ENCODE measurements around the gene PLEKHA8. TPM values are rescaled to one million over a fixed set of nuclear protein-coding genes. Genes with fewer than 3 reads are reported as not detected.
A peak's percentile ranks its signal among the peaks of the same experiment; 100 is the strongest.

The PLEKHA8 gene
- total RNA-seq, 1 donor from 2014 or later = 62.7 TPM

DNA sequence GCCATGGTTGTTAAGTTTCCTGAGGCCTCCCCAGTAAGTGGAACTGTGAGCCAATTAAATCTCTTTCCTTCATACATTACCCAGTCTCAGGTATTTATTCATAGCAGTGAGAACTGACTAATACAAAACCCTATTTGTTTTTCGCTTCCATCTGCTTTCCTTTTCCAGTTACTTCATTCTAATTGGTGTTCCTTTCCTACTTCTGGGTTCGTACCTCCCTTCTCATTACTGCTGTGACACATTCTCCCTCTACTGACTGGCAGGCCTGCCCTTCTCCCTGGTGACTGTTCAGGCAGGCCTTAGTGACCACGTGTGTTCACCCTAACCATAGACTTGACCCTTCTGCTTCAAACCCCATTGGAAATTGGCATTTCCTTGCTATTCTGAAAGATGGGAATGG, 144.2 kb downstream of the PLEKHA8 start:
- Histone ChIP-seq H3K9me3 (ENCODE audit: low read depth) (no peaks in the 10 kb centered on the region), H2AFZ (replicated peaks) (no peak overlapping the region), H4K20me1 (ENCODE audit: low read depth) (no peaks in the 10 kb centered on the region), H3K4me3 (no peak overlapping the region), H3K27me3 (no peaks in the 10 kb centered on the region), H3K4me2 (no peak overlapping the region), H3K9ac (no peak overlapping the region), H3F3A (ENCODE audit: low read depth) (peaks cover 15% of the 10 kb centered on the region), H3K27ac (no peak overlapping the region), H3K79me2 (ENCODE audit: low read depth) (no peaks in the 10 kb centered on the region), H3K4me1 (peaks cover 20% of the 10 kb centered on the region), H3K36me3 (no peaks in the 10 kb centered on the region)
- H3K36me3 Mint-ChIP-seq = peaks cover 2% of the 10 kb centered on the region
- H3K9me3 Mint-ChIP-seq = no peaks in the 10 kb centered on the region
- H3K4me3 Mint-ChIP-seq = no peak overlapping the region
- peaks cover 8% of the 10 kb centered on the region for H3K27me3 Mint-ChIP-seq (ENCODE audit: insufficient read depth, low read depth)
- no peak for DNase-seq (ENCODE audit: low spot score)
- TF ChIP-seq EZH2 (IDR thresholded peaks at IDR 0.05) = no peak
- TF ChIP-seq, protein P1, sequence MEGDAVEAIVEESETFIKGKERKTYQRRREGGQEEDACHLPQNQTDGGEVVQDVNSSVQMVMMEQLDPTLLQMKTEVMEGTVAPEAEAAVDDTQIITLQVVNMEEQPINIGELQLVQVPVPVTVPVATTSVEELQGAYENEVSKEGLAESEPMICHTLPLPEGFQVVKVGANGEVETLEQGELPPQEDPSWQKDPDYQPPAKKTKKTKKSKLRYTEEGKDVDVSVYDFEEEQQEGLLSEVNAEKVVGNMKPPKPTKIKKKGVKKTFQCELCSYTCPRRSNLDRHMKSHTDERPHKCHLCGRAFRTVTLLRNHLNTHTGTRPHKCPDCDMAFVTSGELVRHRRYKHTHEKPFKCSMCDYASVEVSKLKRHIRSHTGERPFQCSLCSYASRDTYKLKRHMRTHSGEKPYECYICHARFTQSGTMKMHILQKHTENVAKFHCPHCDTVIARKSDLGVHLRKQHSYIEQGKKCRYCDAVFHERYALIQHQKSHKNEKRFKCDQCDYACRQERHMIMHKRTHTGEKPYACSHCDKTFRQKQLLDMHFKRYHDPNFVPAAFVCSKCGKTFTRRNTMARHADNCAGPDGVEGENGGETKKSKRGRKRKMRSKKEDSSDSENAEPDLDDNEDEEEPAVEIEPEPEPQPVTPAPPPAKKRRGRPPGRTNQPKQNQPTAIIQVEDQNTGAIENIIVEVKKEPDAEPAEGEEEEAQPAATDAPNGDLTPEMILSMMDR (IDR thresholded peaks at IDR 0.05) = no peak
- TF ChIP-seq EZH2phosphoT487 (IDR thresholded peaks at IDR 0.05) = no peak
- no peak overlapping the region for H3K27ac Mint-ChIP-seq
- H3K4me1 Mint-ChIP-seq = peaks cover 61% of the 10 kb centered on the region

DNA sequence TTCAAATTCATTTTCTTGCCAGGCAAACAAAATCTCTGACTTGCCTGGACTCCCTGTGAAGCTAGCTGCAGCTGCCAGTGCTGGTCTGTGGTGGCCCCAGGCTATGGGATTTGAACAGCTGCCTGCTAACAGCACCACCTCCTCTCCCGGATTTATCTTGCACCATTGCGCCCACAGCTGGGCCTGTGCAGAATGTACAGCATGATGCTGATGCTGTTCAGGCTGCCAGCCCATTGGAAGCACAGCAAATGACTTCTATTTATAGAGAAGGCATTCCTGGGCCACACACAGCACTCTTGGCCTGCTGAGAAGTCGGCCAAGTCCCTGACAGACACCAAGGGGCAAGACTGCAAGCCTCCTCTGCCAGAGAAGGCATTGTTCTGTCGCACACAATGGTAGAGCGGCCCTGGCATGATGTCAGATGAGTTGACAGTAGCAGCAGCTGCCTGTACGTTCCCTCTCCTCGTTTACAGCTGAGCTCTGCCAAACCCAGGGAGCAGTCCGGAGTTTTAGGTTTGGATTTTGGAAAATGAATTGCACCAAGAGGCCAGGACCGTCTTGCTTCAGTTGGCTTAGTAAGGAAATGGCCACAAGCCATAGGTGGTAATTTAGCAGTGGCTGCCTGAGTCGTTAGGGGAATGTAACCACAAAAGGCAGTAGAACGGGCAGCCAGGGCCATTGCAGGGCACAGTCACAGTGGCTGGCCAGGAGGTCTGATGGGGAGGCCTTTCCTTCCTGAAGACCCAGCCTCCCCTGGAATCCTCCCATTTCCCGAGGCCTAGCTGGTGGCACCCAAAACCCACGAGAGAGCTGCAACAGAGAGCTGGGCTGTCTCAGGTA, 145.1 kb downstream of the PLEKHA8 start:
- H3K9ac ChIP-seq = no peak overlapping the region
- TF ChIP-seq EZH2phosphoT487 (IDR thresholded peaks at IDR 0.05) (no peak), EZH2 (IDR thresholded peaks at IDR 0.05) (no peak)
- TF ChIP-seq, protein P1 (IDR thresholded peaks at IDR 0.05) = peak; percentile 42
- H3K27ac ChIP-seq = no peak overlapping the region
- no peak overlapping the region for H3K4me3 ChIP-seq
- Mint-ChIP-seq H3K36me3 (no peaks in the 10 kb centered on the region), H3K27me3 (ENCODE audit: insufficient read depth, low read depth) (peaks cover 8% of the 10 kb centered on the region), H3K4me3 (peak overlapping the region; percentile 52), H3K27ac (peak overlapping the region; percentile 19), H3K4me1 (peaks cover 53% of the 10 kb centered on the region), H3K9me3 (no peaks in the 10 kb centered on the region)
- DNase-seq (ENCODE audit: low spot score) = peak; percentile 71
- no peaks in the 10 kb centered on the region for H3K36me3 ChIP-seq
- no peaks in the 10 kb centered on the region for H3K27me3 ChIP-seq
- H3F3A ChIP-seq (ENCODE audit: low read depth) = peaks cover 15% of the 10 kb centered on the region
- H3K9me3 ChIP-seq (ENCODE audit: low read depth) = no peaks in the 10 kb centered on the region
- no peaks in the 10 kb centered on the region for H3K79me2 ChIP-seq (ENCODE audit: low read depth)
- peaks cover 20% of the 10 kb centered on the region for H3K4me1 ChIP-seq
- peak overlapping the region; percentile 23 for H3K4me2 ChIP-seq
- peak overlapping the region; percentile 15 for H2AFZ ChIP-seq (replicated peaks)
- H4K20me1 ChIP-seq (ENCODE audit: low read depth) = no peaks in the 10 kb centered on the region

DNA sequence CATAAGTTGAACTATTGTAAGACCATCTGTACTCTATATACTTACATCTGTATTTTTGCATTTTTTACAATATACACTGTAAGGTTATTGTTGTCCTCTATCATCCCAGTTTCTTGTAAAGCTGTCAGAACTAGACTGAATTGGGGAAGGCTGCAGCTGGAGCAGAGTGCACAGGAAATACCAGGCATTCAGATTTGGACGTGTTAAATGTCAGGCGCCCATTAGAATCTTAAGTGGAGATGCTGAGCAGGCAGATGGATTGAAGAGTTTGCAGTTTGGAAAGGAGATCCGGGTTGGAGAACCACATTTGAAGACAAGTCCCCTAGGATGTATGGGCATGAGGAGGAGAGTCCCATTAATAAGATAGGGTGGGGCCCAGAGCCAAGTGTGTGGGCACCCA, 147.0 kb downstream of the PLEKHA8 start:
- Histone ChIP-seq H3K9ac (no peak overlapping the region), H2AFZ (replicated peaks) (no peak overlapping the region), H3K4me1 (peaks cover 11% of the 10 kb centered on the region), H3K4me2 (no peak overlapping the region), H3F3A (ENCODE audit: low read depth) (peaks cover 11% of the 10 kb centered on the region), H3K27ac (no peak overlapping the region), H3K36me3 (no peaks in the 10 kb centered on the region), H3K27me3 (no peaks in the 10 kb centered on the region), H3K79me2 (ENCODE audit: low read depth) (no peaks in the 10 kb centered on the region), H3K9me3 (ENCODE audit: low read depth) (no peaks in the 10 kb centered on the region), H3K4me3 (no peak overlapping the region), H4K20me1 (ENCODE audit: low read depth) (no peaks in the 10 kb centered on the region)
- no peak for DNase-seq (ENCODE audit: low spot score)
- Mint-ChIP-seq H3K9me3 (no peaks in the 10 kb centered on the region), H3K27me3 (ENCODE audit: insufficient read depth, low read depth) (peaks cover 8% of the 10 kb centered on the region), H3K27ac (no peak overlapping the region), H3K4me1 (peaks cover 37% of the 10 kb centered on the region), H3K4me3 (no peak overlapping the region), H3K36me3 (no peaks in the 10 kb centered on the region)
- TF ChIP-seq, protein P1 (IDR thresholded peaks at IDR 0.05) = no peak
- TF ChIP-seq EZH2phosphoT487 (IDR thresholded peaks at IDR 0.05) = no peak
- TF ChIP-seq EZH2 (IDR thresholded peaks at IDR 0.05) = no peak
